Measurements from ENCODE around the gene HLA-G.

GRCh38 chr6:29815118-29815750, 12.4 kb upstream of the HLA-G start:
- TF ChIP-seq GATA2 (IDR thresholded peaks at IDR 0.05; ENCODE audit: low read depth, low read length), result no peak
- TF ChIP-seq GATA3 (IDR thresholded peaks at IDR 0.05; ENCODE audit: low read depth, low read length), result no peak
